SU-DHL-6 (cell line): Measurements from ENCODE around the gene FBXW8.
A peak's percentile ranks its signal among the peaks of the same experiment; 100 is the strongest.

Experiments used
- H2AFZ ChIP-seq: fragments of 200-600 bp; sonication (generic); 2 replicates; pipeline ENCODE4 v1.6.1; 2014; ENCODE audit warnings: low read depth, mild to moderate bottlenecking, moderate library complexity, mixed read lengths, antibody characterized with exemption, low read length; ENCODE audit not compliant: severe bottlenecking
- H3F3A ChIP-seq: fragments of 200-600 bp; shearing (Covaris generic); 2 replicates; pipeline ENCODE4 v1.6.0; 2016; ENCODE audit warnings: antibody characterized with exemption, mild to moderate bottlenecking; ENCODE audit not compliant: insufficient read depth
- H3K27ac ChIP-seq: fragments of 200-600 bp; sonication (generic); 2 replicates; pipeline ENCODE4 v1.5.1; 2016; ENCODE audit warnings: low read depth, mild to moderate bottlenecking, low read length, moderate library complexity, mixed read lengths
- H3K27me3 ChIP-seq: fragments of 200-600 bp; sonication (generic), shearing (Covaris generic); 2 replicates; pipeline ENCODE4 v1.6.0; 2014; ENCODE audit warnings: mild to moderate bottlenecking, low read length
- H3K36me3 ChIP-seq: fragments of 200-600 bp; sonication (generic); 2 replicates; pipeline ENCODE4 v1.6.1; 2014; ENCODE audit warnings: mild to moderate bottlenecking, low read length, mixed read lengths
- H3K4me2 ChIP-seq: fragments of 300-600, 200-600 bp; shearing (Covaris generic), sonication (generic); 2 replicates; pipeline ENCODE4 v1.6.0; 2014; ENCODE audit warnings: low read length, low read depth, mild to moderate bottlenecking; ENCODE audit not compliant: poor library complexity, severe bottlenecking
- H3K4me3 ChIP-seq: fragments of 200-600 bp; sonication (generic); 2 replicates; pipeline ENCODE4 v1.5.1; 2014; ENCODE audit warnings: antibody characterized with exemption, low read length, mild to moderate bottlenecking, mixed read lengths; ENCODE audit not compliant: insufficient read depth, poor library complexity, severe bottlenecking
- H3K79me2 ChIP-seq: fragments of 200-600 bp; sonication (generic); 2 replicates; pipeline ENCODE4 v1.6.1; 2014; ENCODE audit warnings: mild to moderate bottlenecking, low read length, moderate library complexity; ENCODE audit not compliant: insufficient read depth
- H3K9ac ChIP-seq: fragments of 200-600 bp; sonication (generic); 2 replicates; pipeline ENCODE4 v1.7.0; 2014; ENCODE audit warnings: mild to moderate bottlenecking, low read length
- H3K9me2 ChIP-seq: fragments of 200-600 bp; sonication (generic); replicated peaks from 2 replicates; pipeline ENCODE4 v1.6.1; 2014; ENCODE audit warnings: low read length; ENCODE audit not compliant: insufficient read depth
- H3K9me3 ChIP-seq: fragments of 200-600 bp; sonication (generic); 2 replicates; pipeline ENCODE4 v1.6.1; 2014; ENCODE audit warnings: low read length, mixed read lengths; ENCODE audit not compliant: insufficient read depth
- H4K20me1 ChIP-seq: fragments of 200-600 bp; sonication (generic); 2 replicates; pipeline ENCODE4 v1.6.1; 2014; ENCODE audit warnings: low read depth, mild to moderate bottlenecking, antibody characterized with exemption, low read length, moderate library complexity, mixed read lengths
- CTCF ChIP-seq: fragments of 200-600 bp; sonication (generic); IDR thresholded peaks from one replicate; pipeline ENCODE4 v1.5.1; 2017; ENCODE audit warnings: antibody characterized with exemption, mild to moderate bottlenecking, low read length, moderate library complexity; ENCODE audit not compliant: insufficient read depth, poor library complexity, severe bottlenecking
- EZH2phosphoT487 ChIP-seq: fragments of 200-600 bp; sonication (generic), shearing (Covaris generic); conservative IDR thresholded peaks from 2 replicates; pipeline ENCODE4 v1.6.1; 2018; ENCODE audit warnings: mild to moderate bottlenecking, antibody characterized with exemption, low read length, moderate library complexity, mixed read lengths

The FBXW8 gene

GRCh38 chr12:116916714-116917114 is 6.0 kb downstream of the FBXW8 start:
- peak overlapping the region; percentile 4; the same call in 1 of the 2 replicates for H3K27ac ChIP-seq
- TF ChIP-seq CTCF (peak; percentile 15), EZH2phosphoT487 (no peak)
- no peak overlapping the region for H2AFZ ChIP-seq
- peaks cover 55% of the 10 kb centered on the region for H3K79me2 ChIP-seq
- no peaks in the 10 kb centered on the region for H3K9me3 ChIP-seq
- 0 out of 2 replicates have a peak, but pooled peaks cover 8% of the 10 kb centered on the region for H3F3A ChIP-seq
- H3K9me2 ChIP-seq: no peaks in the 10 kb centered on the region
- H3K36me3 ChIP-seq: no peaks in the 10 kb centered on the region
- H4K20me1 ChIP-seq: peaks cover under 1% of the 10 kb centered on the region; the same call in 1 of the 2 replicates
- H3K4me2 ChIP-seq: no peak overlapping the region
- H3K27me3 ChIP-seq: no peaks in the 10 kb centered on the region
- H3K9ac ChIP-seq: no peak overlapping the region
- H3K4me3 ChIP-seq: no peak overlapping the region

DNA sequence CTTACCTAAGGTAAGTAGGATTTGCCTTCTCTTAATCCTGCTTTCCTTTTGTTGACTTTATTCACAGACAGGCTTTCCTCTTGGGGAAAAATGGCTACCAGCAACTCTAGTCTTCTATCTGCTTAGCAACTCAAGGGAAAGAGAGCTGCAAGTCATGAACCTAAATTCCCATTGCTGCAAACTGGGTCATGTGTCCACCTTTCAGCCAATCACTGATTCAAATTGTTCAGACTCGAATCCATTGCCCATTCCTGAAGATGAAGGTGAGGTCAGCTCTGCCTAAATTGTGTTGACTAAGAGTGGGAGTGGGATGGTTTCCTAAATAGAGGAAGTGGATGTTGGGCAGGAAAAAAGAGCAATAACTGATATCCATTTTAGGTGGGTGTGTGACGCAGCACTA is 7.7 kb downstream of the FBXW8 start:
- Histone ChIP-seq H3K27me3 (no peaks in the 10 kb centered on the region), H3K27ac (no peak overlapping the region), H3K36me3 (peaks cover 3% of the 10 kb centered on the region; the same call in 1 of the 2 replicates), H3K4me3 (no peak overlapping the region), H3K9me2 (no peaks in the 10 kb centered on the region), H3K9me3 (no peaks in the 10 kb centered on the region), H3K9ac (no peak overlapping the region), H3F3A (peaks cover 13% of the 10 kb centered on the region; the same call in 1 of the 2 replicates), H2AFZ (no peak overlapping the region), H3K4me2 (no peak overlapping the region), H4K20me1 (no peaks in the 10 kb centered on the region), H3K79me2 (peaks cover 46% of the 10 kb centered on the region)
- TF ChIP-seq CTCF (no peak), EZH2phosphoT487 (no peak)

GRCh38 chr12:116919247-116919661 is 8.5 kb downstream of the FBXW8 start:
- H3K27me3 ChIP-seq: no peaks in the 10 kb centered on the region
- TF ChIP-seq CTCF: no peak
- no peak for TF ChIP-seq EZH2phosphoT487
- H3K4me3 ChIP-seq: no peak overlapping the region
- no peak overlapping the region for H3K27ac ChIP-seq
- no peaks in the 10 kb centered on the region; the same call in 1 of the 2 replicates for H4K20me1 ChIP-seq
- H3K9me2 ChIP-seq: no peaks in the 10 kb centered on the region
- H3K79me2 ChIP-seq: peaks cover 41% of the 10 kb centered on the region
- H3K9me3 ChIP-seq: no peaks in the 10 kb centered on the region
- H3K36me3 ChIP-seq: peaks cover 3% of the 10 kb centered on the region; the same call in 1 of the 2 replicates
- no peak overlapping the region for H2AFZ ChIP-seq
- H3K9ac ChIP-seq: no peak overlapping the region
- no peak overlapping the region for H3K4me2 ChIP-seq
- H3F3A ChIP-seq: peaks cover 13% of the 10 kb centered on the region; the same call in 1 of the 2 replicates
